ENCODE measurements around the gene CDCA8. TPM values are rescaled to one million over a fixed set of nuclear protein-coding genes. Genes with fewer than 3 reads are reported as not detected.

CDCA8 gene
- total and polyA plus RNA-seq, 2 of the 8 experiments (the other 6 are each of a cell fraction or from before 2014, with no cell fraction given) = 43.9 to 46.2 TPM

DNA sequence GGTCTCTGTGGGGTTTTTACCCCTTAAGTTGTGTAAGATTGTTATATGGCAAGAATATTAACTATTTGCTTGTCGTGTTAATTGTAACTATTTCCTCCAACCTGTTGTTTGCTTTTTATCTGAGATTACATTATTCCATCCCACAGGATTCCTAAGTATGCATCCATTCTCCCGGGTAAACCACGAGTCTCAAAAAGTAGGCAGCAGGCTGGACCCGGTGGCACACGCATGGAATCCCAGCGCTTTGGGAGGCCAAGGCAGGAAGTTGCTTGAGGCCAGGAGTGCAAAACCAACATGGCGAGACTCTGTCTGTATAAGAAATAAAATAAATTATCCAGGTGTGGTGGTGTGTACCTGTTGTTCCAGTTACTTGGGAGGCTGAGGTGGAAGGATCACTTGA lies 45.0 kb upstream of the CDCA8 start:
- ChIA-PET CTCF (ENCODE audit: partially characterized antibody) (interaction anchor here (1.9 kb wide), 1 partner anchor 34 kb away, joined by 4 read pairs; no protein-coding TSS in a partner anchor), POLR2A (ENCODE audit: partially characterized antibody) (no interaction called here)
- Histone ChIP-seq H2BK20ac (ENCODE audit: low read length) (no peak overlapping the region), H3K79me1 (ENCODE audit: low read depth, low read length) (no peaks in the 10 kb centered on the region), H3K23ac (ENCODE audit: insufficient read length) (no peak overlapping the region), H3K36me3 (ENCODE audit: control insufficient read depth in 2 of 4, insufficient read depth in 4 of 4, low read length in 3 of 4) (no peaks in the 10 kb centered on the region), H4K8ac (ENCODE audit: extremely low read depth, insufficient read depth, low read length) (no peak overlapping the region), H2BK12ac (ENCODE audit: low read depth, low read length) (no peak overlapping the region), H3K56ac (replicated peaks; ENCODE audit: insufficient read length, low read depth, low read length) (no peak overlapping the region), H3K23me2 (ENCODE audit: low read depth, low read length) (no peaks in the 10 kb centered on the region), H2AK5ac (ENCODE audit: low read depth, low read length) (no peak overlapping the region), H3K4ac (replicated peaks; ENCODE audit: insufficient read length, low read depth, low read length) (no peak overlapping the region), H3K27ac (ENCODE audit: low read depth, low read length) (no peak overlapping the region), H2BK120ac (replicated peaks; ENCODE audit: low read depth, low read length) (no peak overlapping the region), H3K4me3 (ENCODE audit: extremely low read depth in 1 of 4, insufficient read depth in 2 of 4, low read depth in 3 of 4, low read length in 4 of 4) (no peak overlapping the region), H2BK5ac (ENCODE audit: low read depth, low read length) (no peak overlapping the region), H3K18ac (ENCODE audit: extremely low read depth, low read length) (no peak overlapping the region), H3K9me3 (ENCODE audit: insufficient read depth in 2 of 2, low read depth in 1 of 2, low read length in 1 of 2) (no peaks in the 10 kb centered on the region), H3K4me1 (replicated peaks in 1 of 4; ENCODE audit: control insufficient read depth in 3 of 4, insufficient read depth in 4 of 4, low read length in 3 of 4) (no peaks in the 10 kb centered on the region), H3K14ac (ENCODE audit: insufficient read length) (no peak overlapping the region), H4K20me1 (replicated peaks in 1 of 2; ENCODE audit: control insufficient read depth in 1 of 2, insufficient read depth in 2 of 2, low read length in 2 of 2) (peaks cover 0 to 2% of the 10 kb centered on the region in 2 experiments), H4K91ac (replicated peaks; ENCODE audit: insufficient read length, low read length) (no peak overlapping the region), H4K5ac (ENCODE audit: insufficient read length, low read depth, low read length) (no peak overlapping the region), H3K27me3 (replicated peaks in 1 of 4; ENCODE audit: control insufficient read depth in 3 of 4, extremely low read depth in 1 of 4, insufficient read depth in 3 of 4, low read length in 3 of 4) (peaks cover 0 to 11% (median 6%) of the 10 kb centered on the region in 4 experiments; a peak in 4 of 7 replicates), H3K9ac (replicated peaks in 1 of 4; ENCODE audit: extremely low read depth in 1 of 4, low read depth in 3 of 4, low read length in 3 of 4) (no peak overlapping the region), H3K79me2 (ENCODE audit: control insufficient read depth in 1 of 2, insufficient read depth in 2 of 2, low read length in 2 of 2) (no peaks in the 10 kb centered on the region), H2AFZ (ENCODE audit: low read length) (no peak overlapping the region), H3K4me2 (ENCODE audit: insufficient read depth in 1 of 2, low read depth in 2 of 2, low read length in 2 of 2) (no peak overlapping the region), H2BK15ac (ENCODE audit: low read length) (no peak overlapping the region)
- WGBS, 2 experiments (ENCODE audit: extremely low coverage in 1 of 2, insufficient coverage in 1 of 2, insufficient read length in 1 of 2, insufficient replicate concordance in 2 of 2, low coverage in 1 of 2, low lambda C conversion rate in 2 of 2, missing lambda C conversion rate in 1 of 2) = 87% methylated on average over 7 of the region's 7 CpGs; no CpG with 5 or more reads in 1 of the 2 experiments
- no peak for FAIRE-seq
- no peak for DNase-seq (ENCODE audit: low read depth in 1 of 2, low spot score in 2 of 2)
- TF ChIP-seq HDAC6 (IDR thresholded peaks at IDR 0.05; ENCODE audit: low read depth, low read length) = no peak

Data from H1 (cell line).